ENCODE results near the gene CDK19. TPM values are rescaled to one million over a fixed set of nuclear protein-coding genes. Genes with fewer than 3 reads are reported as not detected.

The CDK19 gene
- polyA plus RNA-seq, 1 of the 3 experiments (the other 2 are of a cell fraction) = 6.5 TPM

- TF ChIP-seq CTCF (IDR thresholded peaks at IDR 0.05) = no peak
- TF ChIP-seq SMC3 (IDR thresholded peaks at IDR 0.05; ENCODE audit: low read depth, low read length) = no peak
- TF ChIP-seq MEF2A (IDR thresholded peaks at IDR 0.05; ENCODE audit: borderline replicate concordance, low read depth) = no peak
- TF ChIP-seq SIN3A (IDR thresholded peaks at IDR 0.05; ENCODE audit: borderline replicate concordance, low read depth, low read length) = no peak
- no peak for TF ChIP-seq GABPA (IDR thresholded peaks at IDR 0.05; ENCODE audit: low read depth)
Observed at GRCh38 chr6:110614106-110614505, 201.2 kb downstream of the CDK19 start (continued).

- H3K9me2 ChIP-seq = no peaks in the 10 kb centered on the region
- no peaks in the 10 kb centered on the region for H3F3A ChIP-seq (replicated peaks; ENCODE audit: insufficient read depth)
- 91% methylated on average over 6 of the region's 6 CpGs for WGBS (ENCODE audit: low lambda C conversion rate)
- no peak overlapping the region for H3K9ac ChIP-seq
- CTCF ChIA-PET = no interaction called here
- H3K27ac ChIP-seq (ENCODE audit: low read depth in 2 of 2, low read length in 1 of 2) = no peak overlapping the region
- no peaks in the 10 kb centered on the region for H3K27me3 ChIP-seq (ENCODE audit: insufficient read depth)
- no peak for TF ChIP-seq MXI1 (IDR thresholded peaks at IDR 0.05; ENCODE audit: low read depth, low read length)
- no peak for TF ChIP-seq PBX3 (IDR thresholded peaks at IDR 0.05)
- TF ChIP-seq POLR2AphosphoS5 (IDR thresholded peaks at IDR 0.05; ENCODE audit: low read depth, low read length) = no peak
- no peak for TF ChIP-seq REST (IDR thresholded peaks at IDR 0.05; ENCODE audit: low read depth, low read length)
- TF ChIP-seq TCF12 (IDR thresholded peaks at IDR 0.05) = no peak
- no peak for TF ChIP-seq SMC3 (IDR thresholded peaks at IDR 0.05; ENCODE audit: low read depth, low read length)
- no peak for TF ChIP-seq IRF3 (IDR thresholded peaks at IDR 0.05; ENCODE audit: low read depth, low read length)
- no peak for TF ChIP-seq FOXM1 (IDR thresholded peaks at IDR 0.05; ENCODE audit: low read depth)
- no peak for TF ChIP-seq RCOR1 (IDR thresholded peaks at IDR 0.05; ENCODE audit: low read length)
- TF ChIP-seq RAD21 (IDR thresholded peaks at IDR 0.05; ENCODE audit: low read length) = no peak
- TF ChIP-seq YY1 (IDR thresholded peaks at IDR 0.05; ENCODE audit: low read depth) = no peak
- no peak for TF ChIP-seq ELF1 (IDR thresholded peaks at IDR 0.05)
- no peak for TF ChIP-seq RXRA (IDR thresholded peaks at IDR 0.05; ENCODE audit: borderline replicate concordance, low read depth)
- TF ChIP-seq TAF1 (IDR thresholded peaks at IDR 0.05; ENCODE audit: borderline replicate concordance, low read depth, low read length) = no peak
- TF ChIP-seq TEAD4 (IDR thresholded peaks at IDR 0.05; ENCODE audit: borderline replicate concordance, insufficient read depth) = no peak
- no peak for TF ChIP-seq USF1 (IDR thresholded peaks at IDR 0.05; ENCODE audit: borderline replicate concordance, low read depth)
- no peaks in the 10 kb centered on the region for H3K9me3 ChIP-seq
- no peak overlapping the region for H3K4me3 ChIP-seq (ENCODE audit: low read depth in 2 of 2, low read length in 1 of 2)
- peaks cover 16 to 25% of the 10 kb centered on the region in 2 experiments for H3K36me3 ChIP-seq (replicated peaks in 1 of 2; ENCODE audit: control insufficient read depth in 1 of 2, insufficient read depth in 2 of 2, low read length in 1 of 2)
- no peak overlapping the region for H3K4me2 ChIP-seq
- H3K79me2 ChIP-seq (ENCODE audit: insufficient read depth) = no peaks in the 10 kb centered on the region
- no peaks in the 10 kb centered on the region for H3K4me1 ChIP-seq (ENCODE audit: control insufficient read depth in 1 of 2, insufficient read depth in 2 of 2, low read depth in 1 of 2, low read length in 1 of 2)
- no peak overlapping the region for H2AFZ ChIP-seq (ENCODE audit: low read depth)
- H4K20me1 ChIP-seq (ENCODE audit: insufficient read depth) = no peaks in the 10 kb centered on the region
- POLR2A ChIA-PET = no interaction called here
- DNase-seq = no peak
Observed at GRCh38 chr6:110613356-110613755, 201.9 kb downstream of the CDK19 start.

All from SK-N-SH (cell line).